ENCODE measurements around the gene CENATAC.
"Not testable (repeated sequence)": the region's sequence is repeated elsewhere in the genome, so short reads cannot be mapped to it uniquely, and the experiment has no call there.

Gene CENATAC

GRCh38 chr11:119055901-119056300 is 58.0 kb downstream of the CENATAC start:
- DNase-seq (ENCODE audit: low spot score), result no peak

- DNase-seq (ENCODE audit: low spot score), result peak; percentile 61
Measured at GRCh38 chr11:119056421-119056999, 58.6 kb downstream of the CENATAC start.

GRCh38 chr11:119057000-119057769 is 59.2 kb downstream of the CENATAC start, which contains the start of gene HYOU1:
Gene HYOU1, minus strand, starts transcription at chr11:119057205. Its CDS starts 1,045 bp downstream, at chr11:119056160.
- DNase-seq (ENCODE audit: low spot score), result peak; percentile 98

GRCh38 chr11:119059128-119059527 is 61.2 kb downstream of the CENATAC start:
- DNase-seq (ENCODE audit: low spot score), result not testable (repeated sequence)

- no peak for DNase-seq (ENCODE audit: low spot score)
Measured at GRCh38 chr11:119061256-119061655, 63.3 kb downstream of the CENATAC start.

GRCh38 chr11:119062779-119063178 is 64.8 kb downstream of the CENATAC start:
- no peak for DNase-seq (ENCODE audit: low spot score)

- DNase-seq (ENCODE audit: low spot score), result peak; percentile 53
Measured at GRCh38 chr11:119065369-119065768, 67.4 kb downstream of the CENATAC start.
